Hematopoietic multipotent progenitor cell (in vitro differentiated cells): ENCODE results near the gene PLEKHG4. TPM values are rescaled to one million over a fixed set of nuclear protein-coding genes. Genes with fewer than 3 reads are reported as not detected.
A peak's percentile ranks its signal among the peaks of the same experiment; 100 is the strongest.

Experiments used
- DNase-seq, 3 donors: peaks; one replicate each; pipeline ENCODE4 v3.0.0-alpha.2; 2011 to 2015; ENCODE audit warnings: low read depth in 2 of 3, low spot score in 2 of 3
- total RNA-seq: library from RNA; depleted of rRNA; stranded (reverse); fragments of >200 nt; gene quantifications from one replicate; pipeline ENCODE4 v1.2.3, GENCODE V29; 2012

The PLEKHG4 gene
- total RNA-seq, 1 donor = 23.4 TPM

DNA sequence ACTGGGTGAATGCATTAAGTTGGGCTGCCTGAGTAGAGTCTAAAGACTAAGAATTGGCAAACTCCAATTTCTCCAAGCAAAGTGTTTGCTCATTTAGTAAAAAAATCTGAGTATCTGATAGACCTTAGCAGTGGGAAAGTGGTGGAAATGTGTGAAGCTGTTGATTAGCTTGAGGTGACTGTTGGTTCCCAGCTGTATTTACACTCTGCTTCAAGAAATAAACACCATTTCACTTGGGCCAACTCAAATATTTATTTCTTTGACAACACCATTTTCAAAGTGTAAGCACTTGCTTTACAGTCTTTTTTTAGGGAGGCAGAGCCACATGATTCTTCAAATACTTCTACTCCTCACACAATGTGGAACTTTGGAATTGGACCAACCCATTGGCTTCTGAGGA, 38.5 kb downstream of the PLEKHG4 start:
- DNase-seq = no peak

DNA sequence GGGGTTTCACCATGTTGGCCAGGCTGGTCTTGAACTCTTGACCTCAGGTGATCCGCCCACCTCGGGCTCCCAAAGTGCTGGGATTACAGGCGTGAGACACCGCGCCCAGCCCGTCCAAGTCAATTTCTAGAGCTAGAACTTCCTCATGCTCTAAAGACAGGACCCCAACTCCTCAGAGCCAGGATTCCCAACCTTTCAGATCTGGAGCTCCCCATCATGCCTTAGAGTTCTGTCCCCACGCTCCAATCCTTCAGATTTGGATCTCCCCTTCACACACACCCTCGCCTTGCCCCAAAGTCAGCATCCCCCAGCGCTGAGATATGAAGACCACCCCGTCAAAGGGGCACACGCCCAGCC, 46.8 kb downstream of the PLEKHG4 start:
- no peak for DNase-seq

DNA sequence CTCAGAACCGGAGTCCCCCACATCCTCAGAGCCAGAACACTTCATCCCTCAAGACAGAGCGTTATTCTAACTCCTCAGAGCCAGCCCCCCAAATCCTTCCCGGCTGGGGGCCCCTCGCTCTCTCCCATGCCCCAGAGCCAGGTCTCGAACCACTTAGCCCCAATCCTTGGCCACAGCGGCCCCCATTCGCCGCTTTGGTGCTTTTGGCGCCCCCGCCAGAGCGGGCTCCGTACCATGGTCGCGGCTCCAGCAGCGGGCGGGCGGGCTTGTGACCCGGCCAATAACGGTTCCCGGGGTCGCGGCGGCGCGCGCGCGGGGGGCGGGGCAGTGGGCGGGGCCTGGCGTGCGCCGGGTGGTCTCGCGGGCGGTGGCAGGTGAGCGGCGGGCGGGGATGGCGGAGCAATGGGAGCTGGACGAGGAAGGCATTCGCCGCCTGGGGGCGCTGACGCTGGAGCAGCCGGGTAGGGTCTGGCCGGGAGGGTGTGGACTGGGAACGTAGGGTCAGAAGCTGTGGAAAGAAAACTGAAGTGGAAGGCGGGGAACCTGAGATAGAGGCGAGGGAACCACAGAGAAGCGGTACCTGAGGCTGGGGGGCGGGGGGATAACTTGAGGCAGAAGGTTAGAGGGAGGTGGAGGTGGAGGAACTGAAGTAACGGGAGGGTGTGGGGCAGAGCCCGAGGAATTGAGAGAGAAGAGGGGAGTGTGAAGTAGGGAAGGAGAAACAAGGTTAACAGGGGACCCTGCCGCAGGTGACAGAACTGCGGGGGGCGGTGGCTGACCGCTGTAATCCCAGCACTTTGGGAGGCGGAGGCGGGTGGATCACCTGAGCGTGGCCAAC, 47.4 kb downstream of the PLEKHG4 start, which contains the start of the genes KCTD19 and LRRC36:
TSS of gene KCTD19 (minus strand) at position 270 of the 838 bp plus-strand sequence. CDS start at position 236, 34 bp downstream.
TSS of gene LRRC36 (plus strand) at position 344 of the 838 bp plus-strand sequence. CDS start at position 392, 48 bp downstream.
- DNase-seq = peak in 2 of 3 donors; percentile 79 to 82

DNA sequence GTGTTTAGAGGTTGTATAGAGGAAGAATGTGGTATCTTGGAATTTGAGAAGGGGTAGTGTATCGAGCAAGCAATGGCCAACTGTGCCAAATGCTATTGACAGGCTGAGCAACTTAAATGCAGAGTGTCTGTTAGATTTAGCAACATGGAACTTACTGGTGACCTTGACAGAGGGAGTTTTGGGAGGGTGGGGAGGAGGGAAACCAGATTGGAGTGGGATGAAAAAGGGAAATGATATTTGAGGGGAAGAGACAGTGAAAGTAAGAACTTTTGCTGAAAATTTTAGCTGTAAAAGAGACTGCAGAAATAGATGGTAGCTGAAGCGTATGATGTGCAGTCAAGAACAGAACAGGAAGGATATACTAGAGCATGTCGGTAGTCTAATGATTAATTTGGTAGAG, 48.4 kb downstream of the PLEKHG4 start:
- DNase-seq = no peak

DNA sequence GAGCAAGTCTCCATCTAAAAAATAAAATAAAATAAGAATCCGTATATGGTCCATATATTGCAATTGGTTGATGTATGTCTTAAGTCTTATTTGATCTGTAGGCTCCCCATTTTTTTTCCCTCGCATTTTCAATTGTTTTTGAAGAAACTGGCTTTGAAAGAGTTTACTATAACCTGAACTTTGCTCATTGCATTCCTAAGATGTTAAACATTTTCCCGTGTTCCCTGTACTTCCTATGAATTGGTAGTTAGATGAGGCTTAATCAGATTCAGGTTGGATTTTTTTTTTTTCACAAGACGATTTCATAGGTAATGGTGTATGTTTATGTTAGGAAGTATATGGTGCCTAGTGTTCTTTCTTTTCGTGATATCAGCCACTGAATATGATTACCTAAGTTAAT, 50.6 kb downstream of the PLEKHG4 start:
- no peak for DNase-seq

DNA sequence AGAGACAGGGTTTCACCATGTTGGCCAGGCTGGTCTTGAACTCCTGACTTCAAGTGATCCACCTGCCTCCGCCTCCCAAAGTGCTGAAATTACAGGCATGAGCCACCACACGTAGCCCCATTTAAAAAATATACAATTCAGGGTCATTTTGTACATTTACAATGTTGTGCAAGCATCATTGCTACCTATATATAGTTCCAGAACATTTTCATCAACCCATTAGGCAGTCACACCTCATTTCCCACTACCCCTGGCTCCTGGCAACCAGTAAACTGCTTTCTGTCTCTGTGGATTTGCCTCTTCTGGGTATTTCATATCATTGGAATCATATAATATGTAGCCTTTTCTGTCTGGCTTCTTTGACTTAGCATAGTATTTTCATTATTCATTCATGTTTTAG, 54.0 kb downstream of the PLEKHG4 start:
- DNase-seq = no peak

DNA sequence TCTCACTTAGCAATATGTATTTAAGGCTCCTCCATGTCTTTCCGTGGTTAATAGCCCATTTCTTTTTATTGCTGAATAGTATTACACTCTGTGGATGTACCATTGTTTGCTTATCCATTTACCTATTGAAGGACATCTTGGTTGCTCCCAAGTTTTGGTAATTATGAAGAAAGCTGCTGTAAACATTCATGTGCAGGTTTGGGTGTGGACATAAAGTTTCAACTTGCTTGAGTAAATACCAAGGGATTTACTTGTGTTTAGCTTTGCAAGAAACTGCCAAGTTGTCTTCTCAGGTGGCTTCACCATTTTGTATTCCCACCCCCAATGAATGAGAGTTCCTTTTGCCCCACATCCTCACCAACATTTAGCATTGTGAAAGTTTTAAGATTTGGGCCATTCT, 56.8 kb downstream of the PLEKHG4 start:
- DNase-seq = no peak

DNA sequence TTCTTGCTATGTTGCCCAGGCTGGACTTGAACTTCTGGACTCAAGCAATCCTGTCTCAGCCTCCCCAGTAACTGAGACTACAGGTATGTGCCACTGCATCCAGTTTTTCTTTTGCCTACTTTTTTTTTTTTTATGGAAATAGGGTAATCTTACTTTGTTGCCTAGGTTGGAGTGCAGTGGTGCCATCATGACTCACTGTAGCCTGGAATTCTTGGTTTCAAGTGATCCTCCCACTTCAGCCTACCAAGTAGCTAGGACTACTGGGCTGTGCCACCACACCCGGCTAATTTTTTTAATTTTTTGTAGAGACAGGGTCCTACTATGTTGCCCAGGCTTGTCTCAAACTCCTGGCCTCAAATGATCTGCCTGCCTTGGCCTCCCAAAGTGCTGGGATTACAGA, 57.3 kb downstream of the PLEKHG4 start:
- no peak for DNase-seq

Other genes starting within 250 kb of the PLEKHG4 start
- 21.0 TPM for gene PHAF1, start 169.6 kb upstream of the PLEKHG4 start, total RNA-seq
- gene B3GNT9, start 128.5 kb upstream of the PLEKHG4 start, total RNA-seq = 9.2 TPM
- gene TRADD, start 119.6 kb upstream of the PLEKHG4 start, total RNA-seq = 29.6 TPM
- gene FBXL8, start 119.6 kb upstream of the PLEKHG4 start, total RNA-seq = 14.8 TPM
- 1.3 TPM for gene HSF4, start 114.8 kb upstream of the PLEKHG4 start, total RNA-seq
- gene NOL3, start 109.0 kb upstream of the PLEKHG4 start, total RNA-seq = 0.54 TPM
- gene MATCAP1, start 95.6 kb upstream of the PLEKHG4 start, total RNA-seq = 12.9 TPM
- gene EXOC3L1, start 89.4 kb upstream of the PLEKHG4 start, total RNA-seq = under 0.01 TPM
- 91.8 TPM for gene E2F4, start 87.4 kb upstream of the PLEKHG4 start, total RNA-seq
- gene ELMO3, start 80.4 kb upstream of the PLEKHG4 start, total RNA-seq = 1.6 TPM
- gene TMEM208, start 52.4 kb upstream of the PLEKHG4 start, total RNA-seq = 27.5 TPM
- 45.8 TPM for gene FHOD1, start 32.1 kb upstream of the PLEKHG4 start, total RNA-seq
- 0.54 TPM for gene SLC9A5, start 30.6 kb upstream of the PLEKHG4 start, total RNA-seq
- 0.54 TPM for gene KCTD19, start 47.2 kb downstream of the PLEKHG4 start, total RNA-seq
- gene LRRC36, start 47.3 kb downstream of the PLEKHG4 start, total RNA-seq = 0.27 TPM
- gene TPPP3, start 114.0 kb downstream of the PLEKHG4 start, total RNA-seq = 5.1 TPM
- 6.7 TPM for gene ZDHHC1, start 136.9 kb downstream of the PLEKHG4 start, total RNA-seq
- 0.27 TPM for gene HSD11B2, start 151.6 kb downstream of the PLEKHG4 start, total RNA-seq
- gene ATP6V0D1, start 201.6 kb downstream of the PLEKHG4 start, total RNA-seq = 153 TPM
- gene AGRP, start 204.0 kb downstream of the PLEKHG4 start, total RNA-seq = not detected
- 28.8 TPM for gene RIPOR1, start 249.3 kb downstream of the PLEKHG4 start, total RNA-seq